ENCODE measurements around the gene SAMSN1.

The SAMSN1 gene

GRCh38 chr21:14545906-14546480, at the start of gene SAMSN1:
Gene SAMSN1 (minus strand): TSS chr21:14546315. CDS start chr21:14546261, 54 bp downstream.
- DNase-seq (ENCODE audit: low spot score): no peak

- DNase-seq (ENCODE audit: low spot score): no peak
Measured at GRCh38 chr21:14595449-14595848, 49.3 kb upstream of the SAMSN1 start.

GRCh38 chr21:14594967-14595366, 48.9 kb upstream of the SAMSN1 start:
- DNase-seq (ENCODE audit: low spot score): no peak

GRCh38 chr21:14593230-14593629, 47.1 kb upstream of the SAMSN1 start:
- DNase-seq (ENCODE audit: low spot score): no peak

GRCh38 chr21:14592296-14593000, 46.3 kb upstream of the SAMSN1 start:
- no peak for DNase-seq (ENCODE audit: low spot score)

- DNase-seq (ENCODE audit: low spot score): no peak
Measured at GRCh38 chr21:14591882-14592281, 45.8 kb upstream of the SAMSN1 start.

- DNase-seq (ENCODE audit: low spot score): no peak
Measured at GRCh38 chr21:14591377-14591776, 45.3 kb upstream of the SAMSN1 start.

GRCh38 chr21:14589855-14590563, 43.9 kb upstream of the SAMSN1 start:
- DNase-seq (ENCODE audit: low spot score): no peak

GRCh38 chr21:14587266-14587665, 41.2 kb upstream of the SAMSN1 start:
- DNase-seq (ENCODE audit: low spot score): no peak

- DNase-seq (ENCODE audit: low spot score): no peak
Measured at GRCh38 chr21:14585122-14585521, 39.0 kb upstream of the SAMSN1 start.

GRCh38 chr21:14584357-14585095, 38.4 kb upstream of the SAMSN1 start:
- no peak for DNase-seq (ENCODE audit: low spot score)

GRCh38 chr21:14583629-14584255, 37.6 kb upstream of the SAMSN1 start:
- DNase-seq (ENCODE audit: low spot score): no peak

- DNase-seq (ENCODE audit: low spot score): no peak
Measured at GRCh38 chr21:14582934-14583628, 37.0 kb upstream of the SAMSN1 start.

- no peak for DNase-seq (ENCODE audit: low spot score)
Measured at GRCh38 chr21:14581902-14582457, 35.9 kb upstream of the SAMSN1 start.

- no peak for DNase-seq (ENCODE audit: low spot score)
Measured at GRCh38 chr21:14573244-14573643, 27.1 kb upstream of the SAMSN1 start.

- no peak for DNase-seq (ENCODE audit: low spot score)
Measured at GRCh38 chr21:14572204-14572780, 26.2 kb upstream of the SAMSN1 start.

GRCh38 chr21:14569868-14570267, 23.8 kb upstream of the SAMSN1 start:
- DNase-seq (ENCODE audit: low spot score): no peak

- DNase-seq (ENCODE audit: low spot score): no peak
Measured at GRCh38 chr21:14569026-14569621, 23.0 kb upstream of the SAMSN1 start.

- DNase-seq (ENCODE audit: low spot score): no peak
Measured at GRCh38 chr21:14567331-14568279, 21.5 kb upstream of the SAMSN1 start.

All from left forelimb (tissue), 1 donor.